C4-2B (cell line): ENCODE measurements around the gene CD93.

Source experiments
- ZFX ChIP-seq: fragments of 450-650 bp; IDR thresholded peaks from 2 replicates; pipeline ENCODE4 v1.6.1; 2017
- TF ChIP-seq, protein P1 (sequence below): fragments of 450-650 bp; conservative IDR thresholded peaks from 2 replicates; pipeline ENCODE4 v1.5.1; 2017; ENCODE audit warnings: mild to moderate bottlenecking

DNA sequence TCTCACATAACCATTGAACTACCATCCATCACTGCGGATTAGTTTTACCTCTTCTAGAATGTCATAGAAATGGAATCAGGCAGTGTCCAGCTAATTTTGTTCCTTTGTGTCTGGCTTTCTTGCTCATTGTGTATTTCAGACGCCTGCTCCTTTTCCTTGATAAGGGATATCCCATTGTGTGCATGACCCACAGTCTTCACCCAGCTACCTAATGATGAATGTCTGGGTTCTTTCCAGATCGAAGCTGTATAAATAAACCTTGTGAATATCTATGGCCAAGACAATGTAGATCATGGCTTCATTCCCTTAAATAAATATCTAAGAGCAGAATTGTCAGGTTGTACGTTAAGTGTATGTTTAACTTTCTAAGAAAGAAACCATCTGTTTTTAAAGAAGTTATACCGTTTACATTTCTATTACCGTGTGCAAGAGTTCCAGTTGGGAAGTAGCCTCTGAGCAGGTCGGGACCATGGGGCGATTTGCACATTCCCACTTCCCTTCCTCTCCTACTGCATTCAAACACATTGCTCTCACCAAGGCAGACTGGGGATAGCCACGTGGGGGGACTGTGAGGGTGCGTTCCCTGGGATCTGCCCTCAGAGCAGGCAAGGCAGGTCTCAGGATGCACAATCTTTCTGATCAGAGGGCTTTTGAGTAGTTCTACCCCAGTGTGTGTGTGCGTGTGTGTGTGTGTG is 13.1 kb downstream of the CD93 start:
- TF ChIP-seq, protein P1, sequence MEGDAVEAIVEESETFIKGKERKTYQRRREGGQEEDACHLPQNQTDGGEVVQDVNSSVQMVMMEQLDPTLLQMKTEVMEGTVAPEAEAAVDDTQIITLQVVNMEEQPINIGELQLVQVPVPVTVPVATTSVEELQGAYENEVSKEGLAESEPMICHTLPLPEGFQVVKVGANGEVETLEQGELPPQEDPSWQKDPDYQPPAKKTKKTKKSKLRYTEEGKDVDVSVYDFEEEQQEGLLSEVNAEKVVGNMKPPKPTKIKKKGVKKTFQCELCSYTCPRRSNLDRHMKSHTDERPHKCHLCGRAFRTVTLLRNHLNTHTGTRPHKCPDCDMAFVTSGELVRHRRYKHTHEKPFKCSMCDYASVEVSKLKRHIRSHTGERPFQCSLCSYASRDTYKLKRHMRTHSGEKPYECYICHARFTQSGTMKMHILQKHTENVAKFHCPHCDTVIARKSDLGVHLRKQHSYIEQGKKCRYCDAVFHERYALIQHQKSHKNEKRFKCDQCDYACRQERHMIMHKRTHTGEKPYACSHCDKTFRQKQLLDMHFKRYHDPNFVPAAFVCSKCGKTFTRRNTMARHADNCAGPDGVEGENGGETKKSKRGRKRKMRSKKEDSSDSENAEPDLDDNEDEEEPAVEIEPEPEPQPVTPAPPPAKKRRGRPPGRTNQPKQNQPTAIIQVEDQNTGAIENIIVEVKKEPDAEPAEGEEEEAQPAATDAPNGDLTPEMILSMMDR: no peak
- TF ChIP-seq ZFX: no peak
